ENCODE measurements around the gene PRSS21.

The PRSS21 gene

GRCh38 chr16:2829501-2830354 lies 12.7 kb downstream of the PRSS21 start, which contains the start of gene ZG16B:
Gene ZG16B, plus strand, starts transcription at chr16:2830303. Its CDS starts 139 bp downstream, at chr16:2830442.
- Histone ChIP-seq H3K9ac (ENCODE audit: low read depth, low read length) (no peak within 1 kb of the TSS), H3K9me3 (ENCODE audit: insufficient read depth, low read depth, low read length) (no peaks in the 10 kb centered on the region), H3K4me3 (ENCODE audit: low read length) (no peak within 1 kb of the TSS), H3K36me3 (ENCODE audit: insufficient read depth, low read length) (no peaks in the 10 kb centered on the region), H3K27me3 (ENCODE audit: insufficient read depth, low read length) (no peaks in the 10 kb centered on the region), H3K27ac (ENCODE audit: low read depth, low read length) (no peak within 1 kb of the TSS), H3K4me1 (ENCODE audit: insufficient read depth, low read length) (no peaks in the 10 kb centered on the region)
- whole genome bisulfite sequencing, result 88% methylated on average over 32 of the region's 32 CpGs

GRCh38 chr16:2830355-2830695 lies 13.3 kb downstream of the PRSS21 start:
- H3K27ac ChIP-seq (ENCODE audit: low read depth, low read length), result no peak overlapping the region
- WGBS, result 90% methylated on average over 5 of the region's 5 CpGs
- H3K27me3 ChIP-seq (ENCODE audit: insufficient read depth, low read length), result no peaks in the 10 kb centered on the region
- no peaks in the 10 kb centered on the region for H3K36me3 ChIP-seq (ENCODE audit: insufficient read depth, low read length)
- H3K4me3 ChIP-seq (ENCODE audit: low read length), result no peak overlapping the region
- H3K9ac ChIP-seq (ENCODE audit: low read depth, low read length), result no peak overlapping the region
- H3K4me1 ChIP-seq (ENCODE audit: insufficient read depth, low read length), result no peaks in the 10 kb centered on the region
- H3K9me3 ChIP-seq (ENCODE audit: insufficient read depth, low read depth, low read length), result no peaks in the 10 kb centered on the region

- no peaks in the 10 kb centered on the region for H3K27me3 ChIP-seq (ENCODE audit: insufficient read depth, low read length)
- H3K4me3 ChIP-seq (ENCODE audit: low read length), result no peak overlapping the region
- 87% methylated on average over 15 of the region's 15 CpGs for WGBS
- no peaks in the 10 kb centered on the region for H3K9me3 ChIP-seq (ENCODE audit: insufficient read depth, low read depth, low read length)
- H3K9ac ChIP-seq (ENCODE audit: low read depth, low read length), result no peak overlapping the region
- no peak overlapping the region for H3K27ac ChIP-seq (ENCODE audit: low read depth, low read length)
- H3K4me1 ChIP-seq (ENCODE audit: insufficient read depth, low read length), result peaks cover 8% of the 10 kb centered on the region; the same call in 1 of the 2 replicates
- H3K36me3 ChIP-seq (ENCODE audit: insufficient read depth, low read length), result no peaks in the 10 kb centered on the region
Measured at GRCh38 chr16:2831203-2831602, 14.2 kb downstream of the PRSS21 start.

GRCh38 chr16:2833776-2834175 lies 16.7 kb downstream of the PRSS21 start:
- Histone ChIP-seq H3K27me3 (ENCODE audit: insufficient read depth, low read length) (no peaks in the 10 kb centered on the region), H3K9ac (ENCODE audit: low read depth, low read length) (no peak overlapping the region), H3K9me3 (ENCODE audit: insufficient read depth, low read depth, low read length) (no peaks in the 10 kb centered on the region), H3K4me1 (ENCODE audit: insufficient read depth, low read length) (peaks cover 9% of the 10 kb centered on the region; the same call in 1 of the 2 replicates), H3K27ac (ENCODE audit: low read depth, low read length) (no peak overlapping the region), H3K4me3 (ENCODE audit: low read length) (no peak overlapping the region), H3K36me3 (ENCODE audit: insufficient read depth, low read length) (no peaks in the 10 kb centered on the region)
- 86% methylated on average over 6 of the region's 7 CpGs for WGBS

- peaks cover 9% of the 10 kb centered on the region; the same call in 1 of the 2 replicates for H3K4me1 ChIP-seq (ENCODE audit: insufficient read depth, low read length)
- H3K36me3 ChIP-seq (ENCODE audit: insufficient read depth, low read length), result no peaks in the 10 kb centered on the region
- no peak overlapping the region for H3K9ac ChIP-seq (ENCODE audit: low read depth, low read length)
- WGBS, result 90% methylated on average over 3 of the region's 3 CpGs
- H3K27ac ChIP-seq (ENCODE audit: low read depth, low read length), result no peak overlapping the region; the same call in 1 of the 2 replicates
- H3K27me3 ChIP-seq (ENCODE audit: insufficient read depth, low read length), result no peaks in the 10 kb centered on the region
- no peaks in the 10 kb centered on the region for H3K9me3 ChIP-seq (ENCODE audit: insufficient read depth, low read depth, low read length)
- H3K4me3 ChIP-seq (ENCODE audit: low read length), result no peak overlapping the region
Measured at GRCh38 chr16:2834968-2835367, 17.9 kb downstream of the PRSS21 start.

- Histone ChIP-seq H3K27ac (ENCODE audit: low read depth, low read length) (peak overlapping the region; percentile 65), H3K27me3 (ENCODE audit: insufficient read depth, low read length) (no peaks in the 10 kb centered on the region), H3K4me3 (ENCODE audit: low read length) (no peak overlapping the region), H3K9ac (ENCODE audit: low read depth, low read length) (0 out of 2 replicates have a peak overlapping the region, but pooled peaks have one; percentile 15), H3K4me1 (ENCODE audit: insufficient read depth, low read length) (peaks cover 9% of the 10 kb centered on the region; the same call in 1 of the 2 replicates), H3K9me3 (ENCODE audit: insufficient read depth, low read depth, low read length) (no peaks in the 10 kb centered on the region), H3K36me3 (ENCODE audit: insufficient read depth, low read length) (no peaks in the 10 kb centered on the region)
- 56% methylated on average over 22 of the region's 22 CpGs for WGBS
Measured at GRCh38 chr16:2835638-2836493, 18.8 kb downstream of the PRSS21 start.

GRCh38 chr16:2836646-2837508 lies 19.8 kb downstream of the PRSS21 start:
- no peak overlapping the region for H3K9ac ChIP-seq (ENCODE audit: low read depth, low read length)
- 82% methylated on average over 13 of the region's 13 CpGs for WGBS
- H3K4me3 ChIP-seq (ENCODE audit: low read length), result no peak overlapping the region
- no peak overlapping the region; the same call in 1 of the 2 replicates for H3K27ac ChIP-seq (ENCODE audit: low read depth, low read length)
- no peaks in the 10 kb centered on the region for H3K27me3 ChIP-seq (ENCODE audit: insufficient read depth, low read length)
- H3K36me3 ChIP-seq (ENCODE audit: insufficient read depth, low read length), result no peaks in the 10 kb centered on the region
- H3K9me3 ChIP-seq (ENCODE audit: insufficient read depth, low read depth, low read length), result no peaks in the 10 kb centered on the region
- H3K4me1 ChIP-seq (ENCODE audit: insufficient read depth, low read length), result peaks cover 9% of the 10 kb centered on the region; the same call in 1 of the 2 replicates

GRCh38 chr16:2838928-2839327 lies 21.9 kb downstream of the PRSS21 start:
- Histone ChIP-seq H3K36me3 (ENCODE audit: insufficient read depth, low read length) (no peaks in the 10 kb centered on the region), H3K27me3 (ENCODE audit: insufficient read depth, low read length) (no peaks in the 10 kb centered on the region), H3K9me3 (ENCODE audit: insufficient read depth, low read depth, low read length) (no peaks in the 10 kb centered on the region), H3K4me3 (ENCODE audit: low read length) (no peak overlapping the region), H3K9ac (ENCODE audit: low read depth, low read length) (no peak overlapping the region), H3K27ac (ENCODE audit: low read depth, low read length) (no peak overlapping the region), H3K4me1 (ENCODE audit: insufficient read depth, low read length) (peaks cover 9% of the 10 kb centered on the region; the same call in 1 of the 2 replicates)
- WGBS, result 16% methylated on average over 12 of the region's 12 CpGs

GRCh38 chr16:2839650-2840450 lies 22.8 kb downstream of the PRSS21 start:
- Histone ChIP-seq H3K4me1 (ENCODE audit: insufficient read depth, low read length) (peaks cover 9% of the 10 kb centered on the region; the same call in 1 of the 2 replicates), H3K9ac (ENCODE audit: low read depth, low read length) (no peak overlapping the region), H3K27me3 (ENCODE audit: insufficient read depth, low read length) (no peaks in the 10 kb centered on the region), H3K4me3 (ENCODE audit: low read length) (no peak overlapping the region), H3K36me3 (ENCODE audit: insufficient read depth, low read length) (no peaks in the 10 kb centered on the region), H3K9me3 (ENCODE audit: insufficient read depth, low read depth, low read length) (no peaks in the 10 kb centered on the region), H3K27ac (ENCODE audit: low read depth, low read length) (no peak overlapping the region)
- WGBS, result 92% methylated on average over 15 of the region's 15 CpGs

- 89% methylated on average over 12 of the region's 12 CpGs for WGBS
- H3K4me1 ChIP-seq (ENCODE audit: insufficient read depth, low read length), result peaks cover 8% of the 10 kb centered on the region; the same call in 1 of the 2 replicates
- H3K27ac ChIP-seq (ENCODE audit: low read depth, low read length), result no peak overlapping the region
- no peaks in the 10 kb centered on the region for H3K36me3 ChIP-seq (ENCODE audit: insufficient read depth, low read length)
- H3K27me3 ChIP-seq (ENCODE audit: insufficient read depth, low read length), result no peaks in the 10 kb centered on the region
- H3K9ac ChIP-seq (ENCODE audit: low read depth, low read length), result no peak overlapping the region
- H3K9me3 ChIP-seq (ENCODE audit: insufficient read depth, low read depth, low read length), result no peaks in the 10 kb centered on the region
- H3K4me3 ChIP-seq (ENCODE audit: low read length), result no peak overlapping the region
Measured at GRCh38 chr16:2840914-2841313, 23.9 kb downstream of the PRSS21 start.
